Activated CD4-positive, alpha-beta T cell treated with anti-CD3 and anti-CD28 coated beads, Interleukin-2, amount 10 ng/mL, durations not matched to agents 7 days and 5 days (primary cell): ENCODE results near the gene A2ML1. TPM values are rescaled to one million over a fixed set of nuclear protein-coding genes. Genes with fewer than 3 reads are reported as not detected.
"Not testable (repeated sequence)": the region's sequence is repeated elsewhere in the genome, so short reads cannot be mapped to it uniquely, and the experiment has no call there.

ENCODE experiments used
- CTCF ChIA-PET: fragments of 350-600 bp; sonication (Branson Sonifier 250); formaldehyde crosslinking; loops from one replicate; lab custom pipeline; 2021; ENCODE audit warnings: antibody characterized with exemption; lab: Charles Lee
- POLR2A ChIA-PET: fragments of 350-600 bp; sonication (Branson Sonifier 250); formaldehyde crosslinking; loops from one replicate; lab custom pipeline; 2021; ENCODE audit warnings: antibody characterized with exemption; lab: Charles Lee
- DNase-seq: peaks from one replicate; pipeline ENCODE4 v3.0.0-alpha.2; 2020
- H3K27ac Mint-ChIP-seq: one replicate; pipeline ENCODE4 v1.8.0; 2021; ENCODE audit warnings: mild to moderate bottlenecking, moderate library complexity, mixed read lengths
- H3K27me3 Mint-ChIP-seq: one replicate; pipeline ENCODE4 v1.8.0; 2021; ENCODE audit warnings: mixed read lengths
- H3K36me3 Mint-ChIP-seq: one replicate; pipeline ENCODE4 v1.8.0; 2021; ENCODE audit warnings: low read depth, mixed read lengths
- H3K4me1 Mint-ChIP-seq: one replicate; pipeline ENCODE4 v1.8.0; 2021; ENCODE audit warnings: mixed read lengths
- H3K4me3 Mint-ChIP-seq: one replicate; pipeline ENCODE4 v1.8.0; 2021; ENCODE audit warnings: mild to moderate bottlenecking, moderate library complexity, mixed read lengths
- H3K9me3 Mint-ChIP-seq: one replicate; pipeline ENCODE4 v1.8.0; 2021; ENCODE audit warnings: mixed read lengths
- total RNA-seq, 2 experiments: library from RNA; stranded (reverse); gene quantifications; one replicate each; pipeline ENCODE4 v1.2.3, GENCODE V29; 2021

The A2ML1 gene
- total RNA-seq, 2 experiments from 2014 or later: not detected

- Mint-ChIP-seq H3K9me3 (no peaks in the 10 kb centered on the region), H3K36me3 (no peaks in the 10 kb centered on the region), H3K4me3 (no peak overlapping the region), H3K27me3 (no peaks in the 10 kb centered on the region), H3K4me1 (no peaks in the 10 kb centered on the region), H3K27ac (no peak overlapping the region)
- ChIA-PET POLR2A (no interaction called here), CTCF (no interaction called here)
- DNase-seq: no peak
Observed at GRCh38 chr12:8796831-8797626, 25.4 kb upstream of the A2ML1 start.

- H3K36me3 Mint-ChIP-seq, POLR2A ChIA-PET, CTCF ChIA-PET, H3K27me3 Mint-ChIP-seq, H3K9me3 Mint-ChIP-seq, H3K4me1 Mint-ChIP-seq, H3K27ac Mint-ChIP-seq, H3K4me3 Mint-ChIP-seq, DNase-seq: not testable (repeated sequence)
Observed at GRCh38 chr12:8801213-8801612, 21.2 kb upstream of the A2ML1 start.

DNA sequence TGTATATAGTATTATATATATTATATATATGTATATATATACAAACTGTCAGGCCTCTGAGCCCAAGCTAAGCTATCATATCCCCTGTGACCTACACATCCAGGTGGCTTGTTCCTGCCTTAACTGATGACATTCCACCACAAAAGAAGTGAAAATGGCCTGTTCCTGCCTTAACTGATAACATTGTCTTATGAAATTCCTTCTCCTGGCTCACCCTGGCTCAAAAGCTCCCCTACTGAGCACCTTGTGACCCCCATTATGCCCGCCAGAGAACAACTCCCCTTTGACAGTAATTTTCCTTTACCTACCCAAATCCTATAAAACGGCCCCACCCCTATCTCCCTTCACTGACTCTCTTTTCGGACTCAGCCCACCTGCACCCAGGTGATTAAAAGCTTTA lies 17.6 kb upstream of the A2ML1 start:
- H3K27ac Mint-ChIP-seq, H3K27me3 Mint-ChIP-seq, H3K4me1 Mint-ChIP-seq, H3K36me3 Mint-ChIP-seq, H3K9me3 Mint-ChIP-seq, H3K4me3 Mint-ChIP-seq, POLR2A ChIA-PET, DNase-seq: not testable (repeated sequence)
- CTCF ChIA-PET: interaction anchor here (1.2 kb wide), 1 partner anchor 13 kb away, joined by 3 read pairs; no protein-coding TSS in a partner anchor

DNA sequence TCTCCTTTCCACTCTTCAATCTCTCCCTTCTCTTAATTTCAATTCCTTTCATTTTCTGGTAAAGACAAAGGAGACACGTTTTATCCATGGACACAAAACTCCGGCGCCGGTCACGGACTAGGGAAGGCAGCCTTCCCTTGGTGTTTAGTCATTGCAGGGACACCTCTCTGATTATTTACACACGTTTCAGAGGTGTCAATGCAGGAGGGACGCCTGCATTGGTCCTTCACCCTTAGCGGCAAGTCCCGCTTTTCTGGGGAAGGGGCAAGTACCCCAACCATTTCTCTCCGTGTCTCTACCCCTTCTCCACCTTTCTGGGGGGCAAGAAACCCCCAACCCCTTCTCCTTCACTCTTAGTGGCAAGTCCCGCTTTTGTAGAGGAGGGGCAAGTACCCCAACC lies 16.9 kb upstream of the A2ML1 start:
- not testable (repeated sequence) for H3K9me3 Mint-ChIP-seq, H3K4me3 Mint-ChIP-seq

GRCh38 chr12:8807084-8807483 lies 15.3 kb upstream of the A2ML1 start:
- H3K27me3 Mint-ChIP-seq, H3K27ac Mint-ChIP-seq, H3K36me3 Mint-ChIP-seq, H3K9me3 Mint-ChIP-seq, H3K4me3 Mint-ChIP-seq, H3K4me1 Mint-ChIP-seq, CTCF ChIA-PET, DNase-seq, POLR2A ChIA-PET: not testable (repeated sequence)

More for the DNA sequence above, 16.9 kb upstream of the A2ML1 start:
- H3K27ac Mint-ChIP-seq, H3K27me3 Mint-ChIP-seq, POLR2A ChIA-PET, H3K4me1 Mint-ChIP-seq, H3K36me3 Mint-ChIP-seq, DNase-seq, CTCF ChIA-PET: not testable (repeated sequence)

DNA sequence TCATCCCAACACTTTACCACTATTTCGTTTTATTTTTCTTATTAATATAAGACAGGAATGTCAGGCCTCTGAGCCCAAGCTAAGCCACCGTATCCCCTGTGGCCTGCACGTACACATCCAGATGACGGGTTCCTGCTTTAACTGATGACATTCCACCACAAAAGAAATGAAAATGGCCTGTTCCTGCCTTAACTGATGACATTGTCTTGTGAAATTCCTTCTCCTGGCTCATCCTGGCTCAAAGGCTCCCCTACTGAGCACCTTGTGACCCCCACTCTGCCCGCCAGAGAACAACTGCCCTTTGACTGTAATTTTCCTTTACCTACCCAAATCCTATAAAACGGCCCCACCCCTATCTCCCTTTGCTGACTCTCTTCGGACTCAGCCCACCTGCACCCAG lies 12.3 kb upstream of the A2ML1 start:
- H3K27me3 Mint-ChIP-seq, H3K9me3 Mint-ChIP-seq, H3K36me3 Mint-ChIP-seq, H3K4me1 Mint-ChIP-seq, POLR2A ChIA-PET, H3K27ac Mint-ChIP-seq, DNase-seq, H3K4me3 Mint-ChIP-seq: not testable (repeated sequence)
- CTCF ChIA-PET: interaction anchor here (0.6 kb wide), 1 partner anchor 1870 kb away, joined by 3 read pairs; no protein-coding TSS in a partner anchor

- H3K36me3 Mint-ChIP-seq: no peaks in the 10 kb centered on the region
- ChIA-PET POLR2A (no interaction called here), CTCF (no interaction called here)
- DNase-seq: no peak
- H3K4me3 Mint-ChIP-seq: no peak overlapping the region
- no peak overlapping the region for H3K27ac Mint-ChIP-seq
- H3K9me3 Mint-ChIP-seq: no peaks in the 10 kb centered on the region
- no peaks in the 10 kb centered on the region for H3K27me3 Mint-ChIP-seq
- no peaks in the 10 kb centered on the region for H3K4me1 Mint-ChIP-seq
Observed at GRCh38 chr12:8813572-8814357, 8.7 kb upstream of the A2ML1 start.

DNA sequence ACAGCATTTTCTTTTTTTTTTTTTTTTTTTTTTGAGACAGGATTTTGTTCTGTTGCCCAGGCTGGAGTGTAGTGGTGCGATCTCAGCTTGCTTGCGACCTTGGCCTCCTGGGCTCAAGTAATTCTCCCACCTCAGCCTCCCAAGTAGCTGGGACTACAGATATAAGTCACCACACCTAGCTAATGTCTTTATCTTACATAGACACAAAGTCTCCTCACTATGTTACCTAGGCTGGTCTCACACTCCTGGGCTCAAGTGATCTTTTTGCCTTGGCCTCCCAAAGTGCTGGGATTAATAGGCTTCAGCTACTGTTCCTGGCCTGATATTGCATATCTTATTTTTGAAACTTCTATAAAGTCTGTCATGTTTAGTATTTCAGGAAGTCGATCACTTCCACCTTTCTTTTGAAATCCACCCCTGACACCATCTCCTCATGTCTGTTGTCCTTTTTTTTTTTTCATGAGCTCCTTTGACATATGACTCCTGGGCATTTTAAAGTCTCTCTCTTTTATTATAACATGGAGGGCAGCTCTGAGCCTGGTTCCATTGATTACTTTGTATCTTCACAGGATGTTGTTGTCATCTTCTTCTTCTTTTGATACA lies 5.9 kb upstream of the A2ML1 start:
- no peaks in the 10 kb centered on the region for H3K27me3 Mint-ChIP-seq
- ChIA-PET CTCF (interaction anchor here (0.6 kb wide), 1 partner anchor 31 kb away, joined by 3 read pairs; no protein-coding TSS in a partner anchor), POLR2A (no interaction called here)
- no peak for DNase-seq
- H3K36me3 Mint-ChIP-seq: no peaks in the 10 kb centered on the region
- no peaks in the 10 kb centered on the region for H3K4me1 Mint-ChIP-seq
- H3K4me3 Mint-ChIP-seq: no peak overlapping the region
- H3K27ac Mint-ChIP-seq: no peak overlapping the region
- no peaks in the 10 kb centered on the region for H3K9me3 Mint-ChIP-seq

DNA sequence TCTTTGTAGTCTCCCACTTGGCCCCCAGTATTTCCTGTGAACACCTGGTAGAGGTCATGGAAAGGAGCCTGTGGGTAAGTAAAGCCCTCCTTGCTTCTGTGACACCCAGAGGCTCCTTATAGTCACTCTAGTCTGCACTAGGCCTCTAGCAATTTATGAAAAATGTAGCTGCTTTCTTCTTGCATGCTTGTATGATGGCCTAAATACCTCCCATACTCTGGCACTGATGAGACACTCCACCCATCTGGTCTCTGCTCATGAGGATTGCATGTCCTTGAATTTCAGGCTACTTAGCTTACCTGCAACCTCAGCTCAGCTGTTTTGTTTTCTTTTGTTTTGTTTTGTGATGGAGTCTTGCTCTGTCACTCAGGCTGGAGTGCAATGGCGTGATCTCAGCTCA lies 4.6 kb upstream of the A2ML1 start:
- ChIA-PET CTCF (interaction anchor here (0.9 to 1.6 kb wide), 2 partner anchors 14 to 222 kb away, joined by 3 read pairs; no protein-coding TSS in a partner anchor), POLR2A (no interaction called here)
- Mint-ChIP-seq H3K9me3 (no peaks in the 10 kb centered on the region), H3K27ac (no peak overlapping the region), H3K4me3 (no peak overlapping the region), H3K27me3 (no peaks in the 10 kb centered on the region), H3K36me3 (no peaks in the 10 kb centered on the region), H3K4me1 (no peaks in the 10 kb centered on the region)
- no peak for DNase-seq

GRCh38 chr12:8818526-8818925 lies 3.9 kb upstream of the A2ML1 start:
- Mint-ChIP-seq H3K4me3 (no peak overlapping the region), H3K27ac (no peak overlapping the region), H3K4me1 (no peaks in the 10 kb centered on the region), H3K27me3 (peaks cover under 1% of the 10 kb centered on the region), H3K36me3 (no peaks in the 10 kb centered on the region), H3K9me3 (no peaks in the 10 kb centered on the region)
- ChIA-PET POLR2A (no interaction called here), CTCF (interaction anchor here (0.9 to 1.6 kb wide), 2 partner anchors 14 to 223 kb away, joined by 3 read pairs; no protein-coding TSS in a partner anchor)
- no peak for DNase-seq

- no peaks in the 10 kb centered on the region for H3K36me3 Mint-ChIP-seq
- H3K9me3 Mint-ChIP-seq: no peaks in the 10 kb centered on the region
- H3K27ac Mint-ChIP-seq: no peak overlapping the region
- H3K27me3 Mint-ChIP-seq: peaks cover 4% of the 10 kb centered on the region
- DNase-seq: no peak
- H3K4me3 Mint-ChIP-seq: no peak overlapping the region
- ChIA-PET CTCF (interaction anchor here (0.9 to 1.6 kb wide), 2 partner anchors 22 to 224 kb away, joined by 3 read pairs; no protein-coding TSS in a partner anchor), POLR2A (no interaction called here)
- H3K4me1 Mint-ChIP-seq: no peaks in the 10 kb centered on the region
Observed at GRCh38 chr12:8819666-8819980, 2.8 kb upstream of the A2ML1 start.

GRCh38 chr12:8820676-8821407 lies 1.6 kb upstream of the A2ML1 start:
- H3K36me3 Mint-ChIP-seq, H3K4me3 Mint-ChIP-seq, POLR2A ChIA-PET, H3K27ac Mint-ChIP-seq, H3K4me1 Mint-ChIP-seq, CTCF ChIA-PET, H3K9me3 Mint-ChIP-seq, DNase-seq: not testable (repeated sequence)
- peaks cover 10% of the 10 kb centered on the region for H3K27me3 Mint-ChIP-seq
